HG03135 (cell line): ENCODE data around the gene FBXL22.
"Not testable (repeated sequence)": the region's sequence is repeated elsewhere in the genome, so short reads cannot be mapped to it uniquely, and the experiment has no call there.

Experiments used
- ATAC-seq: cut with Tn5 transposase; IDR thresholded peaks from one replicate; pipeline ENCODE4 v1.9.1; 2021; ENCODE audit warnings: mild to moderate bottlenecking, moderate library complexity; ENCODE audit not compliant: unreplicated experiment

Gene FBXL22

DNA sequence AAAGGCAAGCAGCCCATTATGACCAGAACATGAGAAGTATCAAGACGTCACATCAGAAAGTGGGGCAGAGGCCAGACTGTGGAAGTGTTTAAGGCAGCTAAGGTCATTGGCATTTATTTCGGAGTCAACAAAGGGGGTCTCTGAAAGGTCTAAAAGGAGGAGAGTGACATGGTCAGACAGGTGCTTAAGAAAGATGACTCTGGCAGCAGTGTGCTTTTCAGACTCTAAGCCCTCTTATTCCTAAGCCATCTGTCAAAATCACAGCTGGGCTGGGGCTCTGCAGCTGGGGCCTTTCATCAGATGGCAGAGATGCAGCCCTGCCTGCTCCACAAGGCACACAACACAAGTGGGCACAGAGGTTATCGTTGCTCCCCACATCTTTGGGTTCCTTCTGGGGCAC, 14.0 kb downstream of the FBXL22 start:
- ATAC-seq = no peak

DNA sequence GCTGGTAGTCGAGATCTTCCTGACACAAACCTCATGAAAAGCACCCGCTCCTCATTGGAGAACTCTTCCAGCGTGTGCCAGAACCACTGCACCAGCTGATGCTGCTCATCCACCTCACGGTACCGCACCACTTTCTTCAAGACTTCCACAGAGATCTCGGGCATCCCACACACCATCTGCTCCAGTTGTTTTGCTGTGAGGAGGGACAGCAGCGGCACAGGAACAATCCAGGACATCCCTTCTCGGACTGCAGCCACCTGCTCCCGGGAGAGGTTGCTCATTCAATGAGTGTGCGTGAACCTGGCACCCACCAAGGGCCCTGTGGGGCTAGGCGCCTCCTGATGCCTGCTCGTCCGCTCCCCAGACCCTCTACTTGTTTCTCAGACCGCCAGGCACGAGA, 15.1 kb downstream of the FBXL22 start:
- ATAC-seq = no peak

DNA sequence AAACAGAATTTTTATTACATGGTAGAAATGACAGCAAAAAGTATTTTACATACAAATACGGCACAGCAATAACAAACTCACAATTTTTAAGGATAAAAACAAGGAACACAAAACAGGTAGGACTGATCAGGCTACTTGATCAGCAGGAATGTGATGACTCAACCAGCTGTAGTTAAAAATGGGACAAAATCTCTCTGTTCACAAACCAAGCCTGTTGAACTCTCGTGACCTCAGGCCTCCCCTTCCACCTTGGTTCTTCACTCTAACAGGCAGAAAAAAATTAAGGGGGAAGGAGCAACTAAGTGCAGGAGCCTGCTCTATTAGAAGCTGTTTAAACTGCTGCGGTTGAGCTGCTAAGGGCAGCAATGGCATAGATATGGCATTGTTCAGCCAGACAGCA, 18.7 kb downstream of the FBXL22 start:
- ATAC-seq = no peak

DNA sequence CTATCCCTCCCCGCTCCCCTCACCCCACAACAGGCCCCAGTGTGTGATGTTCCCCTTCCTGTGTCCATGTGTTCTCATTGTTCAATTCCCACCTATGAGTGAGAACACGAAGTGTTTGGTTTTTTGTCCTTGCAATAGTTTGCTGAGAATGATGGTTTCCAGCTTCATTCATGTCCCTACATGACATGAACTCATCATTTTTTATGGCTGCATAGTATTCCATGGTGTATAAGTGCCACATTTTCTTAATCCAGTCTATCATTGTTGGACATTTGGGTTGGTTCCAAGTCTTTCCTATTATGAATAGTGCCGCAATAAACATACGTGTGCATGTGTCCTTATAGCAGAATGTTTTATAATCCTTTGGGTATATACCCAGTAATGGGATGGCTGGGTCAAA, 20.0 kb downstream of the FBXL22 start:
- not testable (repeated sequence) for ATAC-seq

DNA sequence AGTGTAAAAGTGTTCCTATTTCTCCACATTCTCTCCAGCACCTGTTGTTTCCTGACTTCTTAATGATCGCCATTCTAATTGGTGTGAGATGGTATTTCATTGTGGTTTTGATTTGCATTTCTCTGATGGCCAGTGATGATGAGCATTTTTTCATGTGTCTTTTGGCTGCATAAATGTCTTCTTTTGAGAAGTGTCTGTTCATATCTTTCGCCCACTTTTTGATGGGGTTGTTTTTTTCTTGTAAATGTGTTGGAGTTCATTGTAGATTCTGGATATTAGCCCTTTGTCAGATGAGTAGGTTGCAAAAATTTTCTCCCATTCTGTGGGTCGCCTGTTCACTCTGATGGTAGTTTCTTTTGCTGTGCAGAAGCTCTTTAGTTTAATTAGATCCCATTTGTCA, 20.4 kb downstream of the FBXL22 start:
- not testable (repeated sequence) for ATAC-seq

DNA sequence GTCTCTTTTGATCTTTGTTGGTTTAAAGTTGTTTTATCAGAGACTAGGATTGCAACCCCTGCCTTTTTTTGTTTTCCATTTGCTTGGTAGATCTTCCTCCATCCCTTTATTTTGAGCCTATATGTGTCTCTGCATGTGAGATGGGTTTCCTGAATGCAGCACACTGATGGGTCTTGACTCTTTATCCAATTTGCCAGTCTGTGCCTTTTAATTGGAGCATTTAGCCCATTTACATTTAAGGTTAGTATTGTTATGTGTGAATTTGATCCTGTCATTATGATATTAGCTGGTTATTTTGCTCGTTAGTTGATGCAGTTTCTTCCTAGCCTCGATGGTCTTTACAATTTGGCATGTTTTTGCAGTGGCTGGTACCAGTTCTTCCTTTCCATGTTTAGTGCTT, 23.6 kb downstream of the FBXL22 start:
- ATAC-seq = not testable (repeated sequence)

DNA sequence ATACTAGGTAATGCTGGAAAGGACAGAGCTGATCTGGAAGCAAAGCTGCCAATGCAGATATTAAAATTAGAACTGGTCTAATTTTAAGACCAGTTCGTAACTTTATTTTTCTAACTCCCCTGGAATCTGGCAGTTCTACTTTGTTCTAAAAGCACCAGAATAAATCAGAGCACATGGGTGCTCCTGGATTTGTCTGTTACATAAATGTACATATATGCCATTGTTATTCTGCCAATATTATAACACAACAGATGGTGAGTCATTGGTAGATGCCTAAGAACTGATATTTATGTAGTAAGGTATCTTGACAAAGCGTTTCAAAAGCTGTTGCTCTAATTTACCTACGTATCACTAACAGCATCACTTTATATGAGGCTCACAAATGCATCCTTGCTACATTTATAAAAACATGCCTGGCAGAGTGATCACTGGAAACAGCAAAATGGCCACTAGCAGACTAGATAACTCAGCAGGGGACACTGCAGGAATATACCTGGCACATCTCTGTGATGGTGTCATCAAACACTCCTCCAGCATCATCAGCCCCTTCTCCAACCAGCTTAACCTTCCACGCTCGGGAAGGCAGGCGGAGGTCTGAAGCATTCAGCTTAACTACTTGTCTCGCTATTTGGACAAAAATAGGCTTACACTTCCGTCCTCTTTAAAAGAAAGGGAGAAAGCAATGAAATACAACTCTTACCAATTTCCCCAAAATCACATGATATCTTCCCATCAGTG, 26.2 kb downstream of the FBXL22 start:
- no peak for ATAC-seq

DNA sequence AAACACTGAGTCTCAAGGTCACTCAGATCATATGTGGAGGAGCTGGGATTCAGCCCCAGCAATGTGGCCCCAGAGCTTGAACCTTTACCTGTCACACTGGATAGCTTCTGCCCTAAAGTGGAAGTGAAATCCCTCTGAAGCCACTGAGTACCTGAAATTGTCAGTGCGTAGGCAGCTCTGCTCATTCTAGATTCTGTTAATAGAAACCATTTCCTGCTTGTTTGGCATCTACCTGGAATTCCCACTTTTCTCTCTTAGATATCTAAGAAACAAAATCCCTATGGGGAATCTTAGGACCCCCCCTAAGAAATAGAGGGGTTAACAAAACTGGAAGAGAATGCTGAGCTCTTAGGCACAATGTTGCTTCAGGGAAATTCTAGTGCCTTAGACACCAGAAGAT, 29.8 kb downstream of the FBXL22 start:
- no peak for ATAC-seq

DNA sequence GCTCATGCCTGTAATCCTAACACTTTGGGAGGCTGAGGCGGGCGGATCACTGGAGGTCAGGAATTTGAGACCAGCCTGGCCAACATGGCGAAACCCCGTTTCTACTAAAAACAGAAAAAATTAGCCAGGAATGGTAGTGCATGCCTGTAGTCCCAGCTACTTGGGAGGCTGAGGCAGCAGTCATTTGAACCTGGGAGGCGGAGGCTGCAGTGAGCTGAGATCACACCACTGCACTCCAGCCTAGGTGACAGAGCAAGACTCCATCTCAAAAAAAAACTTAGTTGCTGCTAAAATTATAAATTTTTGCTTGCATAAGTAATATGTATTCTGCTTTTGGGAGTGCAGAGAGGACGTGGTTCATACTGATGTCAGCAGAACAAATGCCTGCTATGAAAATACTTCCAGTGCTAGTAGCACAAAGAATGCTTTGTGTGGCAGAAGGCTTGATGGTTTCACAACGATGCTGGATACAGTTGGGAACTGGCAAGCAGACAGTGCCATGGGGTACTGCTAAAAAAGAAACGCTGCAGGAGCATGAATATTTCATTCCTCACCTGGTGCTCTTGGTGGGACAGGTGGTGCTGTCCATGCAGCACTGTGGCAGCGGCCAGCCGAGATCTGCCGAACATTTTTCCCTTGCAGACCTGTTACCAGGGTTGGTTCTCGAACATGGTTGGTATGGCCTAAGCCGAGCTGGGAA, 31.1 kb downstream of the FBXL22 start:
- ATAC-seq = no peak

DNA sequence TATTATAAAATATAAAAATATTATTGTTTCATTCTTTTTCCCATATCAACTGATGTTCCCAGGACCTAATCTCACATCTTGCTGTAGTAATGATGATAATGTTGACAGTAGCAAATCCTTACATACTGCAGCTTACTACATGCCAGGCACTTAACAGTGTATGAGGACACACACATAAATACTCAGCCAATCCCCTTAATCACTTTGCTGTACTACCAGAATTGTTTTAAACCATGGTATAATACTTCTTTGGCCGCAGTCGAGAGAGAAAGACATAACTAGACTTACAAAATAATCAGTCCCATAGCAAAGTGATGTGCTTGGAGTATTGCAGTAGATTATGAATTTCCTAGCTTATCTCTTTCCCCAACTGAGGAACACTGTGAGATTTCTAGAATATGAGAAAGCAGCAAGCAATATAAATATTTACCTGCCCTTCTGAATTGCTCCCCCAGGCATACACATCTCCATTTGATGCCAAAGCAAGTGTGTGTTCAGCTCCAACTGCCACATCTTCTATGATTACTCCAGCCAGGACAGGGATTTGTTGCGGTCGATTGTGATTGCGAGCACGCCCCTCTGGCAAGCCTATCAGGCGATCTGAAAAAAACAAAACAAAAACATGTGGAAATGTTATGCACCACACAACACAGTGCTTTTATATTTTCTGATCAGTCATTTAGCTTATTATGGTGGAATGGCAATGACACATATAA, 33.0 kb downstream of the FBXL22 start:
- no peak for ATAC-seq

DNA sequence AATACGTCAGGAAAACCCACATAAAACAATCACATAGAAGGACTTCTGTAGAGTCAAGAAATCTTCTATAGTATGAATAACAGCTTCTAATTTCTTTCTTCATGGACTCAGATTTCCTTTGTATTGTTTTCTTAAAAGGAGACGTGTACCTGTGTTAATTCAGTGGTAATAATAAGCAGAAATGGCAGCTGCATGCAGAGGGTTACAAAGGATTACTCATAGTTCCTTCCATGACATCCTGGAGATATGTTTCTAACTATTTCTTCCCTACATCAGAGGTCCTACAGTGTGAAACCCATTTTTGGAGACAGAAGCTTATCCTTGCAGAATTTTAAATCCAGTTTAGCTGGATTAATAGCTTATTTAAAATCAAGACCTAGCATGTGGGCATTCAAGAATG, 36.1 kb downstream of the FBXL22 start:
- no peak for ATAC-seq

DNA sequence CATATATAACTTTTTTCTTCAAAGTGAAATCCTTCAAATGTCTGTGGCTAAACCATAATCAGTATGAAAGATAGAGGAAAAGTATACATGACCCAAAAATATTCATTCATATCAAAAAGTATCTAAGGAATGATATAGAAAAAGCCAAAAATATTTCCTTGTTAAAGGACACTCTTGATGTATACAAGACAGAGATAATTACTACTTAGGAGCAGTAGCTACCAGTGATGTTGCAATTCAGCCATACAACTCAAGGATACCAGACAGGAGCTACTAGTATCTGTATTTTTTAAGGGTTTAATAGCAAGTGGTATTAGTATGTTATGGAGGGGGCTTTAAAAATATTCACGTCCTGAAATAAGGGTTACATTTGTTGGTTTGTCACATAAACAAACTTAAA, 37.0 kb downstream of the FBXL22 start:
- ATAC-seq = no peak

DNA sequence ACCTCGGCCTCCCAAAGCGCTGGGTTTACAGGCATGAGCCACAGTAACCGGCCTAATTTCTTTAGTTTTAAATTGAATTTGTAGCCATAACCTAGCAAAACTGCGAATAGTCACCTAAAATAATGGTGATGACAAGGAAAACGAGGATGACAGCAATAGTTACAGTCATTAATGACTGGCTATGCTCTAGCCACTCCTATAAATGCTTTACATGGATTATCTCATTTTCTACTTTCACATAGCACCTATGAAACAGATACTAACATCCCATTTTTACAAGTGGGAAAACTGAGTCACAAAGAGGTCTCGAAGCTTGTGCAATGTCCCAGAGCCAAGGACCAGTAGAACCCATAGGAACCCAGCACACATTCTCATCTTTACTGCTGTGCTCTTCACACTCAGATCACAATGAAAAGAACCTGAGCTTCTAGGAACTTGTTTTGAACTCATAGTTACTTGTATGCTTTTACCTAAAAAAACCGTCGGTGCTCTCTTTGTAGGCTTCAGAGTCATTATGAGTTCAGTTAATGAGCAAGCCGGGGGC, 39.4 kb downstream of the FBXL22 start:
- no peak for ATAC-seq

DNA sequence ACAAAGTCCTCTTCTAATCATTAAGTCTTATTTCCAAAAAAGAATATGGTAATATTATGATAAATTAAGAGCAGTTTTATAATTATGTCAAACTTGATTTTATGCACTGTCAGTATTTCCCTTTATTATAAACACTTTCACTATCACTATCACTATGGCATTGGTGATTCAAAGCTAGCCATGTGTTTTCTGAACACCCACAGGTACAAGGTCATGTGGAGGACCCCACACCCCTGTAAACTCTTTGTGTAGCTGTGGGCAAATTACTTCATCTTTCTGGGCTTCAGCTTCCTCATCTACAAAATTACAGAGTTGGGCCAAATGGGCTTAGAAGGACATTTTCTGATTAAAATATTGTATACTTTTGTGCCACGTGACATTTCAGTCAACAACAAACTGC, 41.7 kb downstream of the FBXL22 start:
- ATAC-seq = no peak

DNA sequence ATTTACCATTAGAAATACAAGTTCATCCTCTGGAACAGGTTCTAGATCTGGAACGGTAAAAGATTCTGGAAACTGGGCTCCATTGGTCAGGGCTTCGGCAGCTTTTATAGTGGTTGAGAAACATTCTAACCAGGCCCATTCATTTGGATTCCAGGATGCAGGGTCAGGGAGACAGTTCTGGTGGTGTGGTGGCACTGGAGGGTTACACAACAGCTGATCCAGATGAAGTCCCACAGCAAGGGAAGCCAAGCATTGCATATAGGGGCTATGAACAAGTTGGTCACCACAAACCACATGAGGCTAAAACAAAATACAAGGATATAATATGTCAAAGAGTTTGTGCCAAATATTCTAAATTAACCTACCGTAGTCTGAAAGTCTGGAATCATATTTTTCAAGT, 43.0 kb downstream of the FBXL22 start:
- no peak for ATAC-seq
